MCF 10A (cell line): ENCODE data around the gene GAL. TPM values are rescaled to one million over a fixed set of nuclear protein-coding genes. Genes with fewer than 3 reads are reported as not detected.

Experiments
- BruUV-seq: library from RNA; stranded (reverse); fragments of 400-500 nt; replicated peaks from 2 replicates; lab custom pipeline; 2021; lab: Mats Ljungman, UMichigan
- CTCF ChIA-PET: fragments of 300-600 bp; sonication (Branson Sonifier 250); formaldehyde crosslinking; extraction: SDS; loops from one replicate; lab custom pipeline; 2021; ENCODE audit warnings: antibody characterized with exemption, inconsistent platforms; lab: Yijun Ruan, JAX
- POLR2A ChIA-PET: fragments of 300-600, 350-650 bp; sonication (Branson Sonifier 250); formaldehyde crosslinking; extraction: SDS; loops from one replicate; lab custom pipeline; 2020; ENCODE audit warnings: antibody characterized with exemption, inconsistent platforms; lab: Yijun Ruan, JAX
- DNase-seq: peaks from one replicate; pipeline ENCODE4 v3.0.0-alpha.2; 2018; ENCODE audit not compliant: unreplicated experiment
- H3K27ac Mint-ChIP-seq: one replicate; pipeline ENCODE4 v1.8.0; 2022; ENCODE audit warnings: mild to moderate bottlenecking, low read depth, mixed read lengths; ENCODE audit not compliant: unreplicated experiment
- H3K27me3 Mint-ChIP-seq: one replicate; pipeline ENCODE4 v1.8.0; 2022; ENCODE audit warnings: mixed read lengths; ENCODE audit not compliant: insufficient read depth, unreplicated experiment
- H3K36me3 Mint-ChIP-seq: one replicate; pipeline ENCODE4 v1.8.0; 2022; ENCODE audit warnings: mild to moderate bottlenecking, moderate library complexity, mixed read lengths; ENCODE audit not compliant: insufficient read depth, unreplicated experiment
- H3K4me1 Mint-ChIP-seq: one replicate; pipeline ENCODE4 v1.8.0; 2022; ENCODE audit warnings: mixed read lengths; ENCODE audit not compliant: insufficient read depth, unreplicated experiment
- H3K4me3 Mint-ChIP-seq: one replicate; pipeline ENCODE4 v1.8.0; 2022; ENCODE audit warnings: mild to moderate bottlenecking, moderate library complexity, mixed read lengths; ENCODE audit not compliant: unreplicated experiment
- H3K9me3 Mint-ChIP-seq: one replicate; pipeline ENCODE4 v1.8.0; 2022; ENCODE audit warnings: mixed read lengths; ENCODE audit not compliant: unreplicated experiment
- CTCF ChIP-seq: fragments of 200-600 bp; IDR thresholded peaks from one replicate; pipeline ENCODE4 v1.8.0; 2022; ENCODE audit warnings: antibody characterized with exemption, mild to moderate bottlenecking; ENCODE audit not compliant: unreplicated experiment
- intact Hi-C: fragments of 100-400 bp; cut with micrococcal nuclease; formaldehyde crosslinking; loops from 2 replicates; pipeline ENCODE4 v1.14.1; 2022
- total RNA-seq: library from RNA; stranded (reverse); gene quantifications from 2 replicates; pipeline ENCODE4 v1.2.3, GENCODE V29; 2022

The GAL gene
- total RNA-seq, 1 experiment from 2014 or later, result not detected

- TF ChIP-seq CTCF, result no peak
- intact Hi-C loops, result no loop called here
- no peaks in the 10 kb centered on the region for H3K4me1 Mint-ChIP-seq
- no peak overlapping the region for H3K27ac Mint-ChIP-seq
- CTCF ChIA-PET, result no interaction called here
- no TSS peak for BruUV-seq
- peaks cover 73% of the 10 kb centered on the region for H3K27me3 Mint-ChIP-seq
- POLR2A ChIA-PET, result no interaction called here
- H3K4me3 Mint-ChIP-seq, result no peak overlapping the region
- no peak for DNase-seq
- H3K9me3 Mint-ChIP-seq, result peaks cover 18% of the 10 kb centered on the region
- no peaks in the 10 kb centered on the region for H3K36me3 Mint-ChIP-seq
Observed at GRCh38 chr11:68641880-68642279, 42.5 kb upstream of the GAL start.

GRCh38 chr11:68643585-68643984 is 40.8 kb upstream of the GAL start:
- peaks cover 80% of the 10 kb centered on the region for H3K27me3 Mint-ChIP-seq
- no peaks in the 10 kb centered on the region for H3K4me1 Mint-ChIP-seq
- H3K4me3 Mint-ChIP-seq, result no peak overlapping the region
- H3K9me3 Mint-ChIP-seq, result peaks cover 26% of the 10 kb centered on the region
- no peak for TF ChIP-seq CTCF
- ChIA-PET CTCF (no interaction called here), POLR2A (interaction anchor here (0.5 to 0.6 kb wide), 2 partner anchors 12 to 158 kb away, joined by 3 read pairs; no protein-coding TSS in a partner anchor)
- no peak overlapping the region for H3K27ac Mint-ChIP-seq
- no peak for DNase-seq
- BruUV-seq, result no TSS peak
- no peaks in the 10 kb centered on the region for H3K36me3 Mint-ChIP-seq
- intact Hi-C loops, result no loop called here

GRCh38 chr11:68646832-68647231 is 37.5 kb upstream of the GAL start:
- POLR2A ChIA-PET, result interaction anchor here (0.6 kb wide), 1 partner anchor 191 kb away, joined by 5 read pairs; no protein-coding TSS in a partner anchor
- CTCF ChIA-PET, result interaction anchor here (1.2 to 1.3 kb wide), 2 partner anchors 14 to 197 kb away, joined by 3 read pairs; no protein-coding TSS in a partner anchor

More at GRCh38 chr11:68646832-68647231, 37.5 kb upstream of the GAL start:
- Mint-ChIP-seq H3K9me3 (peaks cover 26% of the 10 kb centered on the region), H3K27ac (no peak overlapping the region), H3K27me3 (peaks cover 63% of the 10 kb centered on the region), H3K36me3 (no peaks in the 10 kb centered on the region), H3K4me1 (no peaks in the 10 kb centered on the region), H3K4me3 (no peak overlapping the region)
- TF ChIP-seq CTCF, result no peak
- BruUV-seq, result no TSS peak
- DNase-seq, result no peak
- intact Hi-C loops, result no loop called here
